SU-DHL-6 (cell line): ENCODE data around the gene UXS1.

Experiments used
- H2AFZ ChIP-seq: fragments of 200-600 bp; sonication (generic); 2 replicates; pipeline ENCODE4 v1.6.1; 2014; ENCODE audit warnings: low read depth, mild to moderate bottlenecking, moderate library complexity, mixed read lengths, antibody characterized with exemption, low read length; ENCODE audit not compliant: severe bottlenecking
- H3F3A ChIP-seq: fragments of 200-600 bp; shearing (Covaris generic); 2 replicates; pipeline ENCODE4 v1.6.0; 2016; ENCODE audit warnings: antibody characterized with exemption, mild to moderate bottlenecking; ENCODE audit not compliant: insufficient read depth
- H3K27ac ChIP-seq: fragments of 200-600 bp; sonication (generic); 2 replicates; pipeline ENCODE4 v1.5.1; 2016; ENCODE audit warnings: low read depth, mild to moderate bottlenecking, low read length, moderate library complexity, mixed read lengths
- H3K27me3 ChIP-seq: fragments of 200-600 bp; sonication (generic), shearing (Covaris generic); 2 replicates; pipeline ENCODE4 v1.6.0; 2014; ENCODE audit warnings: mild to moderate bottlenecking, low read length
- H3K36me3 ChIP-seq: fragments of 200-600 bp; sonication (generic); 2 replicates; pipeline ENCODE4 v1.6.1; 2014; ENCODE audit warnings: mild to moderate bottlenecking, low read length, mixed read lengths
- H3K4me2 ChIP-seq: fragments of 300-600, 200-600 bp; shearing (Covaris generic), sonication (generic); 2 replicates; pipeline ENCODE4 v1.6.0; 2014; ENCODE audit warnings: low read length, low read depth, mild to moderate bottlenecking; ENCODE audit not compliant: poor library complexity, severe bottlenecking
- H3K4me3 ChIP-seq: fragments of 200-600 bp; sonication (generic); 2 replicates; pipeline ENCODE4 v1.5.1; 2014; ENCODE audit warnings: antibody characterized with exemption, low read length, mild to moderate bottlenecking, mixed read lengths; ENCODE audit not compliant: insufficient read depth, poor library complexity, severe bottlenecking
- H3K79me2 ChIP-seq: fragments of 200-600 bp; sonication (generic); 2 replicates; pipeline ENCODE4 v1.6.1; 2014; ENCODE audit warnings: mild to moderate bottlenecking, low read length, moderate library complexity; ENCODE audit not compliant: insufficient read depth
- H3K9ac ChIP-seq: fragments of 200-600 bp; sonication (generic); 2 replicates; pipeline ENCODE4 v1.7.0; 2014; ENCODE audit warnings: mild to moderate bottlenecking, low read length
- H3K9me2 ChIP-seq: fragments of 200-600 bp; sonication (generic); replicated peaks from 2 replicates; pipeline ENCODE4 v1.6.1; 2014; ENCODE audit warnings: low read length; ENCODE audit not compliant: insufficient read depth
- H3K9me3 ChIP-seq: fragments of 200-600 bp; sonication (generic); 2 replicates; pipeline ENCODE4 v1.6.1; 2014; ENCODE audit warnings: low read length, mixed read lengths; ENCODE audit not compliant: insufficient read depth
- H4K20me1 ChIP-seq: fragments of 200-600 bp; sonication (generic); 2 replicates; pipeline ENCODE4 v1.6.1; 2014; ENCODE audit warnings: low read depth, mild to moderate bottlenecking, antibody characterized with exemption, low read length, moderate library complexity, mixed read lengths
- CTCF ChIP-seq: fragments of 200-600 bp; sonication (generic); IDR thresholded peaks from one replicate; pipeline ENCODE4 v1.5.1; 2017; ENCODE audit warnings: antibody characterized with exemption, mild to moderate bottlenecking, low read length, moderate library complexity; ENCODE audit not compliant: insufficient read depth, poor library complexity, severe bottlenecking
- EZH2phosphoT487 ChIP-seq: fragments of 200-600 bp; sonication (generic), shearing (Covaris generic); conservative IDR thresholded peaks from 2 replicates; pipeline ENCODE4 v1.6.1; 2018; ENCODE audit warnings: mild to moderate bottlenecking, antibody characterized with exemption, low read length, moderate library complexity, mixed read lengths

UXS1 gene

GRCh38 chr2:106054880-106055655 lies 139.0 kb downstream of the UXS1 start:
- H3K9me2 ChIP-seq: no peaks in the 10 kb centered on the region; the same call in 1 of the 2 replicates
- no peak for TF ChIP-seq CTCF
- TF ChIP-seq EZH2phosphoT487: no peak
- H3K9ac ChIP-seq: no peak overlapping the region
- H3K36me3 ChIP-seq: no peaks in the 10 kb centered on the region
- no peaks in the 10 kb centered on the region for H3K9me3 ChIP-seq
- no peaks in the 10 kb centered on the region; the same call in 1 of the 2 replicates for H3K27me3 ChIP-seq
- H3K4me3 ChIP-seq: no peak overlapping the region
- H3K79me2 ChIP-seq: no peaks in the 10 kb centered on the region
- H3F3A ChIP-seq: no peaks in the 10 kb centered on the region
- H3K27ac ChIP-seq: no peak overlapping the region
- no peaks in the 10 kb centered on the region for H4K20me1 ChIP-seq
- H3K4me2 ChIP-seq: no peak overlapping the region
- H2AFZ ChIP-seq: no peak overlapping the region

- TF ChIP-seq CTCF (no peak), EZH2phosphoT487 (no peak)
- H3K9ac ChIP-seq: no peak overlapping the region
- H3K79me2 ChIP-seq: no peaks in the 10 kb centered on the region
These were observed 139.8 kb downstream of the UXS1 start for GRCh38 chr2:106054321-106054720.

GRCh38 chr2:106053581-106053980 lies 140.5 kb downstream of the UXS1 start:
- no peak for TF ChIP-seq CTCF
- TF ChIP-seq EZH2phosphoT487: no peak

More at GRCh38 chr2:106054321-106054720, 139.8 kb downstream of the UXS1 start:
- no peaks in the 10 kb centered on the region for H4K20me1 ChIP-seq
- no peak overlapping the region for H3K4me2 ChIP-seq
- no peaks in the 10 kb centered on the region for H3K9me2 ChIP-seq
- no peaks in the 10 kb centered on the region for H3F3A ChIP-seq
- H3K27ac ChIP-seq: no peak overlapping the region
- H3K9me3 ChIP-seq: no peaks in the 10 kb centered on the region
- H3K27me3 ChIP-seq: no peaks in the 10 kb centered on the region; the same call in 1 of the 2 replicates
- H3K36me3 ChIP-seq: no peaks in the 10 kb centered on the region
- H2AFZ ChIP-seq: no peak overlapping the region
- no peak overlapping the region for H3K4me3 ChIP-seq

More at GRCh38 chr2:106053581-106053980, 140.5 kb downstream of the UXS1 start:
- Histone ChIP-seq H3K9me2 (no peaks in the 10 kb centered on the region), H3K4me3 (no peak overlapping the region), H3K36me3 (no peaks in the 10 kb centered on the region), H3K27ac (no peak overlapping the region), H2AFZ (no peak overlapping the region), H3K27me3 (no peaks in the 10 kb centered on the region; the same call in 1 of the 2 replicates), H3F3A (no peaks in the 10 kb centered on the region), H3K79me2 (no peaks in the 10 kb centered on the region), H4K20me1 (no peaks in the 10 kb centered on the region), H3K9me3 (no peaks in the 10 kb centered on the region), H3K9ac (no peak overlapping the region), H3K4me2 (no peak overlapping the region)
